Hematopoietic multipotent progenitor cell treated with erythropoietin and hydrocortisone succinate and interleukin-3 and kit ligand, for 17 days (in vitro differentiated cells): ENCODE results near the gene CHRNA9.
"Not testable (repeated sequence)": the region's sequence is repeated elsewhere in the genome, so short reads cannot be mapped to it uniquely, and the experiment has no call there.

Experiments used
- DNase-seq: peaks from one replicate; pipeline ENCODE4 v3.0.0-alpha.2; 2015; ENCODE audit warnings: low spot score

CHRNA9 gene

DNA sequence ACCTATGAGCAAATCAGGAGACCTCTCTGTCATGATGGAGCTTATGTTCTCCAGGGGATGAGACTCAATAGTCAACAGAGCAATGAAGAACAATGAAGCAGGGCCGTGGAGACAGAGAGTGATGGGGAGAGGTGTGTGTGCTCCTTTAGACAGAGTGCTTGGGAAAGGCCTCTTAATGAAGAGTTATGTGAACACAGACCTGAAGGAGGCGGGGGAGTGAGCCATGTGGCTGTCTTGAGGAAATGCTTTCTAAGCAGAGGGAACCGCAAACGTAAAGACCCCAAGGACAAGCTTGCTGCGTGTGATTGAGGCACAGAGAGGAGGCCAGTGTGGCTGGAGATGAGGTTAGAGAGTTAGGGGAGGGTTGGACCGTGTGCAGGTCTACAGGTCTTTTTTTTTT is 53.1 kb downstream of the CHRNA9 start:
- no peak for DNase-seq

DNA sequence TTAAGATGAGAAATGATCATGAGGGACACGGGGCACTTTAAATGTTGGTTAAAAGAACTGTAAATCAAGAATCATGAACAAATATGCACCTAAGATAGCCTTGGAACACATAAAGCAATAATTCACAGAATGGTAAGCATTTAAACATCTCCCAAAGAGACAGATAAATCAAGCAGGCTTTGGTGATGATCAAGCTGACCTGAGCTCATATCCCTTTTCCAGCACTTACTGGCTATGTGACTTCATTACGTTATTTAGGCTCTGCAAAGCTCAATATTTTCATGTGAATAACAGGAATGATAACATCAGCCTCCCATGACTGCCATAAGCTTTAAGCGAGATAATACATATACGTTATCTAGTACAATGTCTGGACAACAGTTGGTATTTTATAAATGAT is 54.9 kb downstream of the CHRNA9 start:
- no peak for DNase-seq

DNA sequence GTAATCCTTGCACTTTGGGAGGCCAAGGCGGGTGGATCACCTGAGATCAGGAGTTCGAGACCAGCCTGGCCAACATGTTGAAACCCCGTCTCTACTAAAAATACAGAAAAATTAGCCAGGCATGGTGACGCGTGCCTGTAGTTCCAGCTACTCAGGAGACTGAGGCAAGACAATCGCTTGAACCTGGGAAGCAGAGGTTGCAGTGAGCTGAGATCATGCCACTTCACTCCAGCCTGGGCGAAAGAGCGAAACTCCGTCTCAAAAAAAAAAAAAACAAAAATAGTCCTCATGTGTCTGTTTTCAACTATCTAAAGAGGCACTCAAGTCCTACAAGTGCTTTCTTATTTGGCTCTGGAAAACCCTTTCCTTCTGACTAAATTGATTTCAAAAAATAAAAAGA is 57.1 kb downstream of the CHRNA9 start:
- DNase-seq, result not testable (repeated sequence)

DNA sequence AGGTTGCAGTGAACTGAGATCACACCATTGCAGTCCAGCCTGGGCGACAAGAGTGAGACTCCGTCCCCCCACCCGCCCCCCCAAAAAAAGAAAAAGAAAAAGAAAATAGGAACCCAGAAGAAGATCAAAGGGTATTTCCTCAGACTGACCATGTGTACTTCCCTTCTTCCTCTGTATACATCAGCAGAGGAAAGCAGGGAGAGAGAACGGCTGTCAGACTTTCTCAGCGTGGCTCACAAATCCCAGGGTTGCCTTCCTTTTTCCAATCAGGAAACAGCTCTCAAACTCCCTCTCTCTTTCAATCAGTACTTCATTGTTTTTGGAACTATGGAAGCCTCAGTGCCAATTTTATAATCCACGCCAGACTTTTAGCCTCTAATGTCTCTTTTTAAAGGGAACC is 59.1 kb downstream of the CHRNA9 start:
- DNase-seq, result no peak

DNA sequence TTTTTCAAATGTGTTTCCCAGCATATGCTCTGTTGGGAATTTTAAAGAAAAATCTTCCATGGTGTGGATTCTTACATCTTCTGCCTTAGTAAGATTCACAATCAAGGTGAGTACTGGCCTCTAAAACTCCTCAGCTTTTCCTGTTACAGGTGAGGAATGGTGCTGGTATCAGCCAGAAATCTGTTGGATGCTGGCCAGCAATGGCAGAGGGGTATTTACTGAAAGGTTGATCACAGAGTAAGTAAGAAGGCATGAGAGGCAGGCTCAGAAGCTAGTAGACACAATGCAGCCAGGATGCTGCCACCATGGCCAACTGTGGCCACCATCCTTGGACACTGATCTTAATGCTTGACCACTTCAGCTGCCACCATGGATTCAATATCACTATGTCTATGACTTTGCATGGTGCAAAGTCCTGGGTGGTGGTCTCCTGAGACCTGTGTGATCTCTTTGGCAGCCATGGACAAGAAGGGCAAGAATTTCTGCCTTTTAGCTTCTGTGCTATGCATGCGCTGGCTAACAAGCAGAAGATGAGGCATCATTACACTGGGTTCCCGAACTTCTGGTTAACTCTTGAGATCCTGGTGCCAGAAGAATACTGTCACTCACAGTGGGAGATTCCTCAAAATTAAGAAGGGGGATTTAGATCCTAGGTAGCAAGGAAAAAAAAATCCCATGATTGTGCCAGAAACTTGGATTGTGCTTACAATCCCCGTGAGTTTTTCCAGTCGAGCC is 60.2 kb downstream of the CHRNA9 start:
- no peak for DNase-seq

DNA sequence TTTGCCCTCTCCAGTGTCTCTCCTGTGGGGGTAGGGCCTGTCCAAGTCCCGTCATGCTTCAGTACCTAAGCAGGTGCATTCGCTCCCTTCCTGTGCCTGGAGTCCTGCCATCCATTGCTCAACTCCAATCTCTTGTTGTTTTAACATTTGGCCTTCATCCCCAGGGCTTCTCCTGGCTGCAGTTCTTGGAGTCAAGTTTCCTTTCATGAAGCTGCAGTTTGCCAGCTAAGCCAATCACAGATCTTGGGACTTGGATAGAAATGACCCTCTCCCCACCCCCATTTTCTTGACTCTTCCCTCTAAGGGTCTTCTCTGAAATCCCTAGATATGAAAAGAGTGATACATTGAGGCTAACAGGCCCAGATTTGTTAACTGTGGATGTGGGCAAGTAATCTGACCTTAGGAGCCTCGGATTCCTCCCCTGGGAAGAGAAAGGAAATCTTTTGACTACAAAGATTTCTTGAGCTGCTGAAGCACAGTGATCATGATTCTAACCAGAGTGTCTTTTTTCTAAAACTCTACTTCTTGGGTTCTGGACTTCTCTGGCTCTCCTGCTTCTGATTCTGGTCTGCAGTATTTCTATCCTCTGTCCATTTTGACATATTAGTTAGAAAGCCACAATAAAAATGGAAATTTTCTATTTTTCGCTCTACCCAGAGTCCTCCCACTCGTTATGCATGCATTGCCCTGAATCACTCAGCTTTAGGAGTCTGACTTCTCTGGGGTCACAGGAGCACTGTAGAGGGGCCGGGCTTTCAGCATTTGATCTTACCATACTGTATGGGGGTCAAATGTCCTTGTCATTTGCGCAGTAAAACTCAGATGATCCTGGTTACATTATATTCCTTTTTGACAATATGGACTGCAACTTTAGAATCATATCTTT is 61.0 kb downstream of the CHRNA9 start:
- no peak for DNase-seq

DNA sequence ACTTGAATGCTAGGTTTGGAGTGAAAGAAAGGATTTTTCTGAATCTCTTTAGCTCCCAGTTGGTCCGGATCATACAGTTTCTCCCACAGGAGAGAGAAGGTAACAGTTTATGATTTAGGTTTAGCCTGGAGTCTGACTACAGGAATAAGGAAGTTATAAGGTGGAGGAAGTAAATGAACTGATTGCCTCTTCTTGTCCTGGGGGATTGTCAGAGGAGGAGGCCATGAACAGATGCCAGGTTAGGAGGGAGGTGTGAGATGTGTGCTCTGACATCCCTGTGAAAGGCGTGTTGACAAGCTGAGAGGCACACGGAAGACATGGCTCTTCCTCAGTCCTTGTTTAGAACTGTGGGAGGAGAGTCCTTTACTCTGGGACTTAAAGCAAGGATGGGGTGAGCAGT is 64.4 kb downstream of the CHRNA9 start:
- DNase-seq, result no peak

DNA sequence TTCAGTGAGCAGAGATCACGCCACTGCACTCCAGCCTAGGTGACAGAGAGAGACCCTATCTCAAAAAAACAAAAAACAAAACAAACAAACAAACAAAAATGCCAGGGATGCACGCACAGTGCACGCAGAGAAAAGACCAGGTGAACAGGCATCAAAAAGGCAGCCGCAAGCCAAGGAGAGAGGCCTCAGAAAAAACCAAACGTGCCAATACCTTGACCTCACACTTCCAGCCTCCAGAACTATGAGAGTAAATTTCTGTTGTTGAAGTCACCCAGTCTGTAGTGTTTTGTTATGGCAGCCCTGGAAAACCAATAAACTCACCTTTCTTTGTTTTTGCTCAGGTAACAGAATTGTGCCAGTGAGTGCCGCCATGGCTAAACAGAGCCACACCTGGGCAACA is 66.0 kb downstream of the CHRNA9 start:
- no peak for DNase-seq

DNA sequence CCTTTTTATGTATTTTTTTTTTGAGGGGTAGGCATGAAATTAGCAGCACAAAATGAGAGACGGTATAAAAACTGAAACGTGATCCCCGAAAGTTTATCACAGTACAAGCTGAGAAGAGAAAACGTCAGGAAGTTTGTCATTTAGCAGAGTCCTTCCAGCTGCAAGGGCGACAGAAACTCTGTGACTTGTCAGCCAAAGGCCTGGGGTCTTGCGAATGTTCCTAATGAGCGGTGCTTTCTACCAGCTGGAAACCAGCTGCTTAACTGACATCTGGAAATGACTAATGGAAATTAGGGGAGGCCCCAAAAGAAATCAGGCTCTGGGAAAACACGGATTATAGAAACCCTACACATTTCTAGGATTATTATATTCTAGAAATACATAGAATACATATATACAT is 66.5 kb downstream of the CHRNA9 start:
- DNase-seq, result no peak

DNA sequence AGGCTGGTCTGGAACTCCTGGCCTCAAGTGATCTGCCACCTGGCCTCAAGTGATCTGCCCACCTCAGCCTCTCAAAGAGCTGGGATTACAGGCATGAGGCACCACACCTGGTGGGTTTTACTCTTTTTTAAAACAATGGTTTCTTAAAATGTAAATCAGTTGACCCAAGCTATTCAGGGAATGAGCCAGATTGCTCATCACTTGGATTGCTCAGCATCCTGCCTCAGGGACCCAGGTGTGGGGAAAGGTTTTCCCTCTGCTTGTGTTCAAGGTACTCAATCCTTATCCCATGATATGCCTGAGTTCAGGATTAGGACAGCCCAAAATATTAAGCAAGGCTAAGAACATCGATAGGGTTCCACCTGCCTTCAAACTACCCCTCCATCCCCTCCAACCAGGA is 67.4 kb downstream of the CHRNA9 start:
- DNase-seq, result no peak

DNA sequence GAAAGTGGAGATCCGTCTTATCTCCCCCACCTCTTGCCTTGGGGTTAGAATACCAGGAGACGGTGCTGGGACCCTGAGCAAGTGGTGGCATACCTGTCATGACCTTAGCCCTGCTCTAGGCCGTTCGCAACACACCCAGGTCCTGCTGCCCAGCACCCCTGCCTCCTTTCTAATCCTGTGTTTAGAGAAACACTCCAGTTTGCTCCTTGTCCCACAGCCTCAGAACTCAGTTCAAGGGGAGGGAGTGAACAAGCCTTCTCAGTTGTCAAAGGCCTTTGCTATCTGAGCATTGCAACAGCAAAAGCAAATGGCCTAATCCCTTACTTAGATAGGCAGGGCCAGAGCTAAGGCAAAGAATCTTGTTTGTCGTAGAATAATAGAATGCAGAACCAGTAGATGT is 67.9 kb downstream of the CHRNA9 start:
- no peak for DNase-seq
